GM21723 (cell line): ENCODE data around the gene HMGB1.
A peak's percentile ranks its signal among the peaks of the same experiment; 100 is the strongest.

Source experiments
- ATAC-seq: cut with Tn5 transposase; IDR thresholded peaks from one replicate; pipeline ENCODE4 v1.9.1; 2021; ENCODE audit warnings: mild to moderate bottlenecking, moderate library complexity; ENCODE audit not compliant: unreplicated experiment

The HMGB1 gene

DNA sequence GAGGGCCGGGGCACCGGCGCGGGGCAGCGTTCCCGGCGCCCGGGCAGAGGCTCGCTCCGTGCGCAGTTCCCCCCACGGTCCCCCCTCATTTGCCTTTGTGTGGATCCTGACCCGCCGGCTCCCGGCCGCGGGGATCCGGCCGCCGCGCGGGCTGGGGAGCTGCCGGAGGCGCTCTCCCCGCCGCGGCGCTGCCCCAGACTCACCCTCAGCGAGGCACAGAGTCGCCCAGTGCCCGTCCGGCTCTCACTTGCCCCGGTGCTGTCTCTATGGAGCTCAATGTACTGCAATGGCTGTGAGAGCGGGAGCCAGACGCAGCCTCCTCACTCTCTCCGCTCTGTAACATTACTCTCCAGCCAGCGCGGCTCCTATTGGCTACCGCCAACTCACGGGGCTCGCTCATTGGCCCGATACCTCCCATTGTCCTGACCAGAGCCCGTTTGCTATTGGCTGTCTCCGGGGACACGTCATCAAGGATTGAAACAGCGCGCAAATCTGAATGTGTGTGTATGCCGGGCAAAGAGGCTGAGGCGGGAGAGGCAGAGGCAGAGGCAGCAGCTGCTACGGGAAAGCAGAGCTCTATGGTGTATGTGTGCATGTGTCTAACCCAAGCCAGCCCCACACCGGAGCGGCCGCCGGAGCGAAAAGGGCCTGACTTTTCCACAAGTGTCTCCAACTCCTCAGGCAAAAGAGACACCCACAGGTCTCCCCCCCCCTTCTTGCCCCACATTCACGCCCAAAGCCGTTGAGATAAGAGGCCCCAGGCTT is at the start of gene HMGB1:
HMGB1 (minus strand) TSS at position 344 of the 765 bp plus-strand sequence. CDS start 2,256 bp downstream, outside the sequence.
- ATAC-seq: peak; percentile 86

DNA sequence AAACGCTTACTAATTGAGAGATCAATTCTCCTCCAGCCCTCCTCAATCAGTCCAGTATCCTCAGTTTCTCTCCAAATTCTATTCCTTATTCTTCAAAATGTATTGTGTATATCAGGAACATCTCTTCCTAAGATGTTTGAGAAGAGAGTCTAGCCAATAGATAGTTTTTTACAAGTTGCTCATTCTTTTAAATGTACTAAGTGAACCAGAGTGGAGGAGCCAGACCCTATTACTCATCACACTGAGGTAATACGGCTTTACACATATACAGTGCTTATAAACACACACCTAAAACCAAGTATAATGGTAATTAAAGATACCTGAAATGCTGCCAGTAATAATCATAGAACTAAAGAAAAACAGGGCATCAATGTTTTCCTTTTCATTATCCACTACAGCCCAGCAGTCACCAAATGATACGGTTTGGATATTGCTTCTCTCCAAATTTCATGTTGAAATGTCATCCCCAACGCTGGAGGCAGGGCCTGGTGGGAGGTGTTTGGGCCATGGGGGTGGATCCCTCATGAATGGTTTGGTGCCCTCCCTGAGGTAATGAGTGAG is 45.2 kb upstream of the HMGB1 start:
- no peak for ATAC-seq

DNA sequence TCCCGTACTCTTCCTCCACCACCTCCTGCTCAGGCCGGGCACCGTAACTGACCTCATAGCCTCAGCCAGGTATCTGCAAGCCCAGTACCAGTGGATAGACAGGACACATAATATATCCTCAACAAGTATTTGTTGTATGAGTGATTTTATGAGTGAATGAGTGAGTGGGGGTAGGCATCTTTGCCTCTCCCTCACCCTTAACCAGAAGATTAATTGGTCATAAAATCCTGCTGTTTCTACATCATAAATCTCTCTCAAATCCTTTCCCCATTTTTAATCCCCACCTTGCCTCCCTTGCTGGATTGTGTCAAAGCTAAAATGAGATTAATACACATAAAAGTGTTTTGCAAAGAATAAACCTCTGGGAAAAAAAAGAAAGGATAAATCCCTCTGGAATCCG is 44.4 kb upstream of the HMGB1 start:
- no peak for ATAC-seq

DNA sequence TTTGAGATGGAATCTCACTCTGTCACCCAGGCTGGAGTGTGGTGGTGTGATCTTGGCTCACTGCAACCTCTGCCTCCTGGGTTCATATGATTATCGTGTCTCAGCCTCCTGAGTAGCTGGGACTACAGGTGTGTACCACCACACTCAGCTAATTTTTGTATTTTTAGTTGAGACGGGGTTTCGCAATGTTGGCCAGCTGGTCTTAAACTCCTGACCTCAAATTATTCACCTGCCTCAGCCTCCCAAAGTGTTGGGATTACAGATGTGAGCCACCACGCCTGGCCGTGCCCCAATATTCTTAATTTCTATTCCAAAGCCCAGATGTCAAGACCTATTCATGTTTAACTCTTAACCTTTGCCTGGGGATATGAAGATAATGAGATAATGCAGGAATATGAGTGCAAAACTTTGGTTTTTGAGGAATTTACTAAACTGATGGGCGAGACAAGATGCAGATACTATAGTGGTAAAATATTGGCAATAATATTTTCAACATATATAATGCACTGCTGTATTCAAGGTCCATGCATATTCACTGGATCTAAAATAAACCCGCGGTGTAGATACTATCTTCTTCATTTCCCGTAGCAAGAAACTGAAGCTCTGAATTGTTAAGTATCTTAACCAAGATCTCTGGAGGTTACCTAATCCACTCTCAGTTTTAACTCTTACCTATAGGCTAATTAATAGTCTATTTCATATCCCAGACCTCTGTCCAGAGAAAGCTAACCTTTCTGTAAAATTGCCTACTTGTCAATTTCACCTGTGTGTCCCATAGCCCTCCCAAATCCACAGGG is 43.7 kb upstream of the HMGB1 start:
- no peak for ATAC-seq

DNA sequence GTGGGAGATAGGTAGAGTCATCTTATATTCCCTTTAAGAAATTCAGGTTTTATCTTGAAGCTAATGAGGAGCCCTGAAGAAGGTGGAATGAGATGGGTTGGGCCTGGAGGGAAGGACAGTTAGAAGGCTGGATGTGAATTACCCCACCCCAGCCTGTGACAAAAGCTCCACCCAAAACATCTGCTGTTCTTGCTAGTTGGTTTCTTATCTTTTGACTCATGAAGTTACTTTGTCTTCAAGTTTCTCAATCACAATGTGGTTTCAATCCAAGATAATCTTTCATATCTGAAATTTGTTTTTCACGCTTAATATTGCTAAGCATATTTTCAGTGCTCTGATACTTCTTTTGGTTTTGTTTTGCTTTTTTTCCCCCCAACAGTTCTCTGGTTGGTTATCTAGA is 38.3 kb upstream of the HMGB1 start:
- ATAC-seq: peak; percentile 87

DNA sequence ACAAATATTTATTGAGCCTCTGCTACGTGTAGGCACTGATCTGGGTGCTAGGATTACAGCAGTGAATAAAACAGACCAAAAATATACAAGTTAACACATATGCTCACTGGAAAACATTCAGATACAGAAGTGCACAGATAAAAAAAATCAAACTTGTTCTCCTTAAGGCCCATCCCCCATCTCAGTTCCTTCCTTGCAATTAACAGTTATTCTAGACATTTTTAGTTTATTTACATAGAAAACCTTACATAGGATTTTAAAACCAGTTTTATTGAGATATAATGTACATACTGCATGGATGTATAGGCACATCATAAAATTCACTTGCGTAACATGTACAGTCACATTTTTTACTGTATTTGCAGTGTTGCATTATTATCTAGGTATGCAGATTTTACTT is 36.5 kb upstream of the HMGB1 start:
- no peak for ATAC-seq

DNA sequence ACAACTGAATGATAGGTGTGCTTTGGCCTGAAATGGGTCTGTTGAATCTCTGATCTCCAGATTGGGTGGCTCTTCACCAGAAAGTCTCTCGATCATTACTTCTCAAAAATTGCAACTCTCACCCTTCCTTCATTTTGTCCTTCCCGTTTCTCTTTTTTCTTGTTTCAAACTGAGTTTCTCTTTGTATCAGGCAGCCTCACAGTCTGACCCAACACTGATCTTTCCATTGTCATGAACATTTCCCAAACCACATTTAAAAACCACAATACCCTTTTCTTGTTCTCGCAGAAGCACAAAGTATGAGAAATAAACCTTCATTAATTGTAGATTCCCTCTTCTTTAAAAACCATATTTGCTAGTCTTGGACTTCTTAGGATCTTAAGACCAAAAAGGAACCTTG is 33.6 kb upstream of the HMGB1 start:
- ATAC-seq: no peak

DNA sequence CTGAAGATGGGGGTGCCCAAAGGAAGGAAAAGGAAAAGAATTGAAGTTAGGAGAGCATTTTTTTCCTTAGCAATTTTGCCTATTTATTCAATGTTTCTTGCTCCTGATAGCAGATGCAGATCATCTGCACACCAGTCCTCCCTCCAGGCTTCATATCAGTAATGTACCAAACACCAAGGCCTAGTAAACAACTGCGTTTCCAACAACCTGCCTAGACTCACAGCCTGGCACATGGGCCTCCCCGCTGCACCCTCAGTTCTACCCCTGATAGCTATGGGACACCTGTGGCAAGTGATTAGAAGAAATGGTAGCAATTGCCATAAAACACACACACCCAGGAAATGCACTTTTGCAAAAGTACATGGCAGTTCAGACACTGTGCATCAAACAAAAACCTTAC is 30.4 kb upstream of the HMGB1 start:
- ATAC-seq: no peak

DNA sequence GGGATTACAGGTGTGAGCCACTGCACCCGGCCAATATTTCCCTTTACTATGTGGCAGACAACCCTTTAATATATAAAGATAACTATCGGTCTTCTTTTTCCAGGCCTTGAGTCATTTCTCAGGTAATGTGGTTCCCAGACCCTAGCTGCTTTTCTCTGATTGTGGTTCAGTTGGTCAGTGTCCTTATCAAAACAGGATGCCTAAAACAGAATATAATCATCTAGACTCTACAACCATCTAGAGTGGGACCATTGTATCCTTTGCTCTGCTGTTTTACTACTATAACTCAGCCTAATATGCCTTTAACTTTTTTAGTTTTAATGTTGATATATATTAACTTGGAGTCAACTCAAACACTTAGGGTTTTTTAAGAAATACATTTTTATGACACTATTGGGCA is 30.0 kb upstream of the HMGB1 start:
- no peak for ATAC-seq

DNA sequence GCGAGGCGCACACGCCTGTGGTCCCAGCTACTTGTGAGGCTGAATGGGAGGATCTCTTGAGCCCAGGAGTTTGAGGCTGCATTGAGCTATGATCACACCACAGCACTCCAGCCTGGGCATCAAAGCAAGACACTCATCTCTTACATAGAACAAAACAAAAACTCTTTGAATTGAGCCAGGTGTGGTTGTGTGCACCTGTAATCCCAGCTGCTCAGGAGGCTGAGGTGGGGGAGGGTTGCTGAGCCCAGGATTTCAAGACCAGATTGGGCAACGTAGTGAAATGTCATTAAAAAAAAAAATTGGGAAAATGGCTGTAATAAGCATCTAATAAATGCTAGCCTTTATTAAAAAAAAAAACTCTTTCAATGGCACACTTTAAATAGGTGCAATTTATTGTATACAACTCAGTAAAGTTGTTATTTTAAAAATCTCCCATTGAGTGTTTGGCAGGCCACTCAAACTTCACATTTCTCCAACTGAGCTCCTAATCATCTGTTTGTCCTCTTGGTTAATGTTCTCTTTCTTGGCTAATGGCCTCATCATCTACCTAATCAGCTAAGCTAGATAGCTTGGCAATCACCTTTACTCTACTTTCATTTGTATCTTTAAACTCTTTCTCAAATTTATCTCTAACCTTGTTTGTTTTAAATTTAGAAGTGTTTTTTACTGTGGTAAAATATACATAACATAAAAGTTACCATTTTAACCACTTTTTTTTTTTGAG is 28.1 kb upstream of the HMGB1 start:
- no peak for ATAC-seq

DNA sequence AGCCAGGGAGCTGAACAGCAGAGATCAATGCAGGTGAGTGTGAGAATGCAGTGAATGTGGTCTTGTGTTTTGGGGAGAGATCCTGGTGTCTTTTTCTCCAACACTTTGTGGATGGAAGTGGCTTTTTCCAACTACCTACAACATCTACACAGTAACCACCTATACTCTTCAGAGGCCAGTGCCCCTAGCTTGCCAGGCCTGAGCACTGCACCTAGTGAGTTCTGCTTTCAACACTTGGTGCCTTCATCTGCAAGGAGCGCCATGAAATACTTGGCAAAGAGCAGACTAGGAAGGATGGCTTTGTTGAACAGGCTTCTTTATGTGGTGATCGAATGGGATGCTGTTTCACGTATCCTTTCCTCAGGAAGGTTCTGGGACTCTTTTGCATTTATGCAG is 21.3 kb upstream of the HMGB1 start:
- no peak for ATAC-seq

DNA sequence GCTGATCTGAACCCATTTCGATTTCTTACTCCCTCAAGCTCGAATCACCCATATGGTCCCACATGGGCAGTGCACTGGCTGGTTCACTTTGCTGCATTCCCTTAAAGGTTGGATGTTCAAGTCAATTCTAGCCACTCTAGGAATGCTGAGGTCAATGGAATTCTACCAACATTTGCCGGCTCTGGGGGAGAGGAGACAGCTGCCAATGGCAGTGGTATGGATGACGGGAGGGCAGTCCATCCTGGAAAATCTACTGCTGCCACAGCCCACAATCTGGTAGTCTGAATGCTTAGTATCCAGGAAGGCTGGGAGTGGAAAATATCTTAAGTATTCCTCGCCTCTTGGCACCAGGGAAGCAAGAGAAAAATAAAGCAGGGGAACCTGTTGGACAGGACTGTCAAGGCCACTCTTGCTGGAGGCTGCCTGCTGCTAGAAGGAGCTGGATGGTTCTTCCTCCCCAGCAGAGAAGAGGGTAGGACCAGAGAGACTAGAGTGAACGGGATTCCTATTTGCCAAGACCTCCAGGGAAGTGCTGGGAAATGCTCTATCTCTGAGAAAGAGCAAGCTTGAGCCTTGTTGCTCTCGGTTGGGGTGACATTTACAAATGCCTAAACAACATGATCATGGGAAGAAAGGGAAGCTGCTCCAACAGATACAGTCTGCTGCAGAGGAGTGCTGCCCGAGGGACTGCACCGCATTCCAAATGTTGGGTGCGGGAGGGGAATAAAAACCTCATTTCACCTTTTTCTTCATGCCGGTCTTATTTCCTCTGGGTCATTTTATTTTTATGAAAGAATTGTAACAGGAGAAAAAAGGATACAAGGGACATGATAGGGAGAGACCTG is 20.7 kb upstream of the HMGB1 start:
- ATAC-seq: no peak

DNA sequence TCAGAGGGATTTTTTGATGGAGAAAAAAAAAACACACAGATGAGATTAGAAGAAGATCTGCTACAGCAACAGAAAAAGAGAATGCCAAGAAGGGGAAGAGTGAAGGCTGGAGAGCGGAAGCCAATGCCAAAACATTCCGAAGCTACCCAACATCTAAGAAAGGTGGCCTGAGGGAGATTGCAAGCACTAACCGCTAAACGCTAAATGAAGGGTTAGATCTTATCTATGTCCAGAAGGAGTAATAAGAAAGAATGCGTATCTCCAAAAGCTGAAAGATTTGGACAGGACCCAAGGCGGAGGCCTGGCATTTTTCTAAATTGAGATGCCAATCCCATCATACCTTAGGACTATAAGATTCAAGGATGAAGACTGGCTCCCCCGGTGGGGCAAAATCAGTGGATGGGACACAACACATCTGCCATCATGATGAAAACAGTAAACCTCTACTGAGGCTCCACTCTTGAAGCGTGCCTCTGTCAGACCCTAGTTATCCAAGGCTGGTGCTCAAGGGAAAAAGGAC is 15.6 kb upstream of the HMGB1 start:
- no peak for ATAC-seq

DNA sequence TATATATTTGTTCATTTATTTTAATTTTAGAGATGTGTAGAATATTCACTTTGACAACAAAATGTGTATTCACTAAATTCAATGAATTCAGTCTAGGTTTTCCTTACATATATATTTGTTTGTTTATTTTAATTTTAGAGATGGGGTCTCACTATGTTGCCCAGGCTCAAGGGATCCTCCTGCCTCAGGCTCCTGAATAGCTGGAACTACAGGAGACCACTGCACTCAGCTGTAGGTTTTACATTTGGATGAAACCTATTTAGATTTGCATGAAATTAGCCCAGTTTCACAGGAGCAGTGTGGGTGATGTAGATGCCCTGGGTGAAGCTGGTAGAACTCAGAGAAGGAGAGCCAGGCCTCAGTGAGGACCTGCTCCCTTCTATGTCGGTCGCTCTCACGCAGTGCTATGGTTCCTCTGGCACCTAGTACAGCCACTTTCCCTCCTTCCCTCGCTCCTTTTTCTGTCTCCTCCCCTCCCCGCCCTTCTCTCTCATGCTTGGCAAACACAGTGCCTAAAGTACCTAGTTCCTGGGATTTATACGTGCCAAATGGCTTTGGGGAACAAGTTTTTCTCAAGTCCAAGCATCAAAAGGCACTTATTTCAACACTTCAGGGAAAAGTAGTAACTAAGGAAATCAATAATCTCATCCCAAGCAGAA is 14.7 kb upstream of the HMGB1 start:
- ATAC-seq: no peak

DNA sequence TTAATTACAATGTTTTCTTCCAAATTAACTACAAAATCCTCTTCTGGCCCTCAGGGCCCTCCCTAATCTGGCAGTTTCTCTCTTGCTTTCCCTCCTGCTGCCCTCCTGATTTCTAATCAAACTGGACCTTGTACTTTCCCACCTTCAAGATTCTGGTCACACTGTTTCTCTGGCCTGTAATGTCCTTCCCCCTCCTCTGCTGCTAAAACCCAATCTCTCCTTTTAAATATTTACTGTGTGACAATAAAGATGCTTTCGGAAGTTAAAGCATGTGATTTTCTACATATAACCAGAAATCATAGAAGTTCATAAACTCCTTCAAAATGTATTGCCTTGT is 14.1 kb upstream of the HMGB1 start:
- no peak for ATAC-seq

DNA sequence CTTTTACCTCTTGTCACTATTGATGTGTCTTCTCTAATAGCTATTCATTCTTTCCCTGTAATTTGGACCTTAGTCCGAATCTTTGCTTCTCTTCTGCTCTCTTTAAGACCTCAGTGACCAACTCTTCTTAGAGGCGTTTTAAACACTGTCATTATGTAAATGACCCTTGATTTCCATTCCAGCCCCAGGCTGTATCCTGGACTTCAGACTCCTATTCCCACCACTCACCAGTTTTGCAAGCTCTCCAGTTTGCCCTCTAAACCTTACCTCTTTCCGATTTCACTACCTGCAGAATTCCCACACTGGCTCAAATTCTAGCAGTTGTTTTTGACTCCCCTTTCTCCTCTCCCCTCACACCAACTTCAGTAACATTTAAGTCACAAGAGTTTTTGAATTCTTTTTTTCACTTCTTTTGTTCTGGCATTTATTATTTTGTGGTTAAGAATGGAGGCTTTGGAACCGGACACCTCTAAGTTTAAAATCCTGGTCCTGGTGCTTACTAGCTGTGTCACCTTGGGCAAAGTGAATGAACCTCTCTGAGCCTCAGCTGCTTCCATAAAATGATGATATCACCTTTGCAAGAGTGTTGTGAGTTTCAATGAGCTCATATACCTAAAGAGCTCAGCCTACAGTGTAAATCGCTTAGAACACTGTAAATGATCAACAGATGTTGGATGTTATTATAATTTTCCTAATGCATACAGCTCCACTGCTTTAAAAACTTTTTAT is 13.6 kb upstream of the HMGB1 start:
- no peak for ATAC-seq

DNA sequence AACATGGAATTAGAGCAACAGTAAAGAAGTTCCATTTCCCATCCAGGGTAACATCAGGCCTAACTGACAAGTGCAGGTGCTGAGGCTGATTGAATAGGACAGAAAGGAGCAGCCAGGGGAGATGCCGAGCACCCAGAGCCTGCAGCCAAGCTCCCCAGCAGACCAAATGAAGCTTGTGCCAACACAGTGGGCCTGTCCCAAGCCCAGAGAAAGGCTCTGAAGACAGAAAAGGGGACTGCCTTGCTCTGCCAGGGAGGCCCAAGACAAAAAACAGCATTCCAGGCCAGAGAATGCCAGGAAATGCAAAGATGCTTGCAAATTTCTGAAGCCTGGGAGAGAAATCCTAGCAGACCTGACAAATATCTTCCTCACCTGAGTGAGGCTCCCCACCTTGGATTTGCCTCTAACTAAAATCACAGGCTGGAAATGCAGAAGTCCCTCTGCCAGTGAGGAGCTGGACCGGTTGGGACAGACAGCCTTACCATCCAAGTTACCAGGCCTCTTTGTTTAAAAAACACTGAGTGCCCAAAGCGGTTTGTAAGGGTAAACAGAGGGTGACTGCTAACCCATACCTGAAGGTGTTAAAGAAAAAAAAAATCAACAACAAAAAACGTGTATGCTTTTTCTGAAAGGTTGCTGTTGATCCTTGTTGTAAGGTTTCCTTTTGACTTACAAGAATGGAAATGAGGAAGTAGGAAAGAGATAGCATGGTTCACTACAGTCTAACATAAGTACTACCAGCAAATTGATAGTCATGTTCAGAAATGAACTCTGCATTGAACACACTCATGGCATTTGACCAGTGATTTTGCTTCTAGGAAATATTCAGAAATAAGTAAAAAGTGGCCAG is 11.8 kb upstream of the HMGB1 start:
- peak; percentile 98 for ATAC-seq

DNA sequence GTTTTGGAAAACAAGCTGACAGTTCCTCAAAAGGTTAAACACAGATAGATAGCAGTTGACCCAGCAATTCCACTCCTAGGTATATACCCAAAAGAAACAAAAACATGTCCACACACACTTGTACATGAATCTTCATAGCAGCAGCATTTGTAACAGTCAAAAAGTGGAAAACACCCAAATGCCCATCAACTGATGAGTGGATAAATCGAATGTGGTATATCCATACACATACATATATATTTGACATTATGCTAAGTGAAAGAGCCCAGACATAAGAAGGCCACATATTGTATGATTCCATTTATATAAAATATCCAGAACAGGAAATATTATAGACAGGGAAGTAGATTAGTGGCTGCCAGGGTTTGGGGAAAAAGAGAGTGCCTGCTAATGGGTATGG is 7.9 kb upstream of the HMGB1 start:
- ATAC-seq: no peak
